HG02798 (cell line): ENCODE data around the gene MAP9.
"Not testable (repeated sequence)": the region's sequence is repeated elsewhere in the genome, so short reads cannot be mapped to it uniquely, and the experiment has no call there.

Source experiments
- ATAC-seq: cut with Tn5 transposase; IDR thresholded peaks from one replicate; pipeline ENCODE4 v1.9.1; 2021; ENCODE audit warnings: mild to moderate bottlenecking; ENCODE audit not compliant: unreplicated experiment, poor library complexity

Gene MAP9

DNA sequence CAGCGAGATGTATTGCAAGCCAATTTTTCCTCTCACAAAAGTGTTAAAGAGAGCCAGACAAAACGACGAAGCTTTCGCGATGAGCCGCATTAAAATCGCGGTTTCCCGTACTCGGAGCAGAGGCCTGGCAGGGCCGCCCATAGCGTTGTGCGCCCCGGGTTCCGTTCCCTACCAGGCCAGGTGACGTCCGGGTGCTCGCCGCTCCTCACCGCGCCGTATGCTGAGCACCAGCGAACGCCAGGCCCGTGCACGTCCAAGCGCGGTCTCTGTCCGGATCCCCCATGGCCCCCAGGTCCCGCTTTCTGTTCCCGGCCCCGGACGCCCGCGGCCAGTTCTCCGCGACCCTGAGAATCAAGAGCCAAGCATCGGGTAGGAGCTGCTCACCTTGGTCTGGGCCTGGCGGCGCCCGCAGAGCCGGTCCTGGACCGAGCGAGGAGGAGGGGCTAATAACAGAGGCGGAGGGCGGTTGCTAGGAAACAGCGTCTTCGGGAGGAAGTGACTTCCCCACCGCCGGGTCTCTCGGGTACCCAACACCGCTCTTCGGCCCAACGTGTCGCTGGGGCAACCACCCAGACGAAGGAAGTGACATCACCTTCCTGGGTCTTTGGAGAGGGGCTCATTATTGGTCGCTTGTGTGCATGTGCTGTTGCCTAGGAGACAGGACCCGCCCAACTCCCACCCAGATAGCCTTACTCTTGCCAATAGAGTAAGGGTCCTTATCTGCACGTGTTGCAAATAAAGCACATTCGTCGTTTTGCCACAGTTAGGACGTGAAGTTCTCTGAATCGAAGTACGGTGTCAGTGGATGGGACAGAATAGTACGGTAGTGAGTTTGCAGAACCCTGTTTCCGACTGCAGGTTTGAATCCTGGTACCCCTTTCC, at the start of gene MAP9:
Gene MAP9, minus strand, starts transcription at position 579 of the 882 bp plus-strand sequence. CDS start 1,115 bp downstream, outside the sequence.
- peak; percentile 98 for ATAC-seq

DNA sequence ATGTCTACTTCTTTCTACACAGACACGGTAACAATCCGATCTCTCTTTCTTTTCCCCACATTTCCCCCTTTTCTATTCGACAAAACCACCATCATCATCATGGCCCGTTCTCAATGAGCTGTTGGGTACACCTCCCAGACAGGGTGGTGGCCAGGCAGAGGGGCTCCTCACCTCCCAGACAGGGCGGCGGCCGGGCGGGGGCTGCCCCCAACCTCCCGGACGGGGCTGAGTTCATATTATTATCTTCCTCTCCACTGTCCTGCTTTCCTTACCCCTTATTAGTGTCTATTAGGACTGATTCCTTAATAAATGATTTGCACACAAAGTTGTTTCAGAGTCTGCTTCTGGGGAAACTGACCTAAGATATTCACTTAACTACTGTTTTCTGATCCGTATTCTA, 48.0 kb upstream of the MAP9 start:
- not testable (repeated sequence) for ATAC-seq

DNA sequence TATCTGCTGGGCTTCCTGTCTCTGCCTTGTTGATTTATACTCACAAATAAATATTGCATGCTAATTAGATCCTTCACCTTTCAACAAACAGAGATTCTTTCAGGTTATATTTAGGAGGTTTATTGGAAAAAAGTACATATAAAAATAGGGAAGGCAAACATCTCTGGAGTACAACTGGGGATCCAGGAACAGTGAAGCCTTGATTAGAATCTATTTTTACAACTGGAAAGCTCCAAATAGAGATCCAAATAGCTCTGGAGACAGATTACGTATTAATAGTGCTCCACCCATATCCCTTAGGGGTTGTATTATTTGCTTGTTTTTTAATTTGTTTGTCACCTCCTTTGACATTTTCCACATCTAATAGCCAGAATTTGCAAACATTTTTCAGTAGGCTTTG, 46.9 kb upstream of the MAP9 start:
- no peak for ATAC-seq

DNA sequence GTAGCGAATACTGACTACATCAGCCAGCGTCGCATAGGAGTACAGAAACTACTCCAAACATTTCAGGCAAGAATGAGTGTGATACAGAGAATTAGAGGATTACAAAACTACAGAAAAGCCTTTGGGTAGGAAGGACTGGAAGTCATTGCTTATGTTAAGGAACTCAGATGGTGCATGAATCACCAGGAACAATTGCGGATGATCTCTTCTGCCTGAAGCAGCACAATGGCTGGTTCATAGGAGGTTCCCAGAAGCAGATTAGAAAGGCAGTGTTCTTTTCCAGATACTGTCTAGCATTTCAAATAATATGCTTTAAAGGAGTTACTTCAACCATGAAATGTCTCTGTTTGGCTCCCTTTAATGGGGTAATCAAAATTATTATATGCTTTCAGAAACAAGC, 42.5 kb upstream of the MAP9 start:
- no peak for ATAC-seq

- no peak for ATAC-seq
These were observed 38.9 kb upstream of the MAP9 start for GRCh38 chr4:155415662-155416061.

DNA sequence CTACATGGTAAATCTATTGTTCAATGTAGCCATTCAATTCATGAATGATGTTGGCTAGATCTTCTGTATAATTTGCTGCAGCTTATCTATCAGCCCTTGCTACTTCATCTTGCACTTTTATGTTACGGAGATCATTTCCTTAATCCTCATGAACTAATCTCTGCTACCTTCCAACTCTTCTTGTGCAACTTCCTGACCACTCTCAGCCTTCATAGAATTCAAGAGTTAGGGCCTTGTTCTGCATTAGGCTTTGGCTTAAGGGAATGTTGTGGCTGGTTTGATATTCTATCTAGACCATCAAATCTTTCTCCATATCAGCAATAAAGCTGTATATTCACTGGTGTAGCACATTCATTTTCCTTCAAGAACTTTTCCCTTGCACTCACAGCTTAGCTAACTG, 36.7 kb upstream of the MAP9 start:
- no peak for ATAC-seq

DNA sequence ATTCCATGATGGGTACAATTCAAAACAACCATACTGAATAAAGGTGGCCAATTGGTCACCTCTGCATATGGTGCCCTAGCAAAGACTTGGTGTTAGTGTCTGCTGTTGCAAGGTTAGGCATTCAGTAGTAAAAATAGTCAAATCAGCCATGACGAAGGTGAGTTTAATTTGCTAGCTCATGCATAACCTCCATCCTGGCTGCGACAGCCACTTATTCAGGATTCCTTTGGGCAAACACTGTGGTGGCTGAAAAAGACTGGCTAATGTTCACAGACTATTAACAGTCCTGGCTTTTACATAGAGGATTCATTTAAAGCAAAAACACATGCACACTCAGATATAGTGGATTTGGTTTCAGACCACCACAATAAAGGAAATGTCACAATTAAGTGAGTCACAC, 34.8 kb upstream of the MAP9 start:
- no peak for ATAC-seq

GRCh38 chr4:155408796-155409195, 32.0 kb upstream of the MAP9 start:
- ATAC-seq: peak; percentile 41

DNA sequence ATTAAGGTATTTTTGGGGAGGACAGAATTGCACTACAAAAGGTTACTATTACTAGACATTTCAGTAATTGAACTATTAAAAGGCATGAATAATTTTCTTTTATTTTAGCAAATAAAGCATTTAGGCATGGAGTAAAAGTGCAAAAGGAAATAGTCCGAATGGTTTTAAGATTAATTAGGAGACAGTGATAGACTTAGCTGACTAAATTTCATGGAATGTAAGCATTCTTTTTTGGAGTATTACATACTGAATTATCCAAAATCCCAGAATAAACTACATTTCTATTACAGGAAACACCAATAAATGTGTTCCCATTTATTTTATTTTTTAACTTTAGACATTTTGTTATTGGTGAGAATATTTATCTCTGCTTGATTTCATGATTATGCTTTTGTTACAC, 30.7 kb upstream of the MAP9 start:
- no peak for ATAC-seq

DNA sequence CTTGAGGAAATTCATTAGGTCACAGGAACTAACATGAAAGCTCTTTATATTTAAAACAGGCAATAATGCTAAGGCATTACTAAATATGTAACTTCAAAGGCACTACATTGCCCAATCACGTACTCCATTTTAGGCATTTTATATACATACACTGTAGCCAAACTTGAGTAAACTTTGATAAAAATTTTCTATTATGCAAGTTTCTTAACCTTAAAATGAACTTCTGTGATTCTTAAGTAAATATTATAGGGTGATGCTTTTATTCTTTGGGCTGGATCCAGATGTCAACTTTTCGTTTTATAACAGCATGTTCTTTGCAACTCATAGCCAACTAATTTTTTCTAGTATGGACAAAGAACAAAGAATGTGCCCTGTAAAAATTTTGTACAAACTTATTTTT, 28.3 kb upstream of the MAP9 start:
- ATAC-seq: no peak

DNA sequence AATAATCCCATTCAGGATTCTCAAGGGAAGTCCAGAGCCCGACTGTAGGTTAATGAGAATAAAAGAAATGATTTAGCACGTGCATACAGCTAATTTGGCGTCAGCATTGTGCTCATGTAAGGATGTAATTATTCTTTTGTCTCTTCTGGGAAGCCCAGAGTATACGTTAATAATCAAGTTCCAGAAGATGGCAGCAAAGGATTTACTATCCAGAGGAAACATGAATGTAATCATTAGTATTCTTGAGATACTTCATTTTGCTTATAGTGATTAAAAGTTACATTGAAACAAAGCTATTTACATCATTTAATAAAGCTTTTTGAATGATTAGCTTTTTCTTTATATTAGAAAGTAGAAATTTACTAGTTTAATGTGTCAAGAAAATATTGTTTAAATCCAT, 27.1 kb upstream of the MAP9 start:
- ATAC-seq: no peak

- ATAC-seq: no peak
These were observed 26.2 kb upstream of the MAP9 start for GRCh38 chr4:155402941-155403340.

- no peak for ATAC-seq
These were observed 24.1 kb upstream of the MAP9 start for GRCh38 chr4:155400893-155401292.

GRCh38 chr4:155399974-155400697, 23.4 kb upstream of the MAP9 start:
- ATAC-seq: no peak

DNA sequence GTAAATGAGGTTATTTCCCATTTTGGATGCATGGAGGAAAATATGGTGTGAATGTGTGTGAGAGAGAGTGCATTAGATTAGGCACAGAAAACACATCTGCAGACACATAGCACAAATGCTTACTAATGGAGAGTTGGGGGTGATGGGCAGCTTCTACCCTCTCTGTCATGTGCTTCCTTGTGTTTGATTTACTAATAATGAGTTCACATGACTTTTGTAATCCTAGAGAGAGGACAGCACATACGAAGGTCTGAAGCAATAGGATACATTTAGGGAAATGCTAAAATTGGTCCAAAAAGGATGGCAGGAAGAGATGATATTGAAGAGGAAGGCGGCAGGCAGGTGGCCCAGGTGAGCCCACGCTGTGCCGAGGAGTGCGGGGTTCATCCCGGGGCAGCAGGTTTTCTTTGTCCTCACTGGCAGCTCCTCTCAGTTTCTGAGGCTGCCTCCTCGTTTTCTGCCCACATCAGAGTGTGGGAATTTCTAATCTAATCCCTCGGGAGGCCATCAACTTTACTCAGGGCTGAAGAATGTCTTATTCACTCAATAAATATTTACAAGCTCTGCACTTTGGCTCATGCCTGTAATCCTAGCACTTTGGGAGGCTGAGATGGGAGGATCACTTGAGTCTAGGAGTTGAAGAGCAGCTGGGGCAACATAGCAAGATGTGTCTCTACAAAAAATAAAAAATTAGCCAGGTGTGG, 15.9 kb upstream of the MAP9 start:
- ATAC-seq: no peak

- ATAC-seq: no peak
These were observed 15.2 kb upstream of the MAP9 start for GRCh38 chr4:155391932-155392331.

- no peak for ATAC-seq
These were observed 11.4 kb upstream of the MAP9 start for GRCh38 chr4:155388162-155388561.

DNA sequence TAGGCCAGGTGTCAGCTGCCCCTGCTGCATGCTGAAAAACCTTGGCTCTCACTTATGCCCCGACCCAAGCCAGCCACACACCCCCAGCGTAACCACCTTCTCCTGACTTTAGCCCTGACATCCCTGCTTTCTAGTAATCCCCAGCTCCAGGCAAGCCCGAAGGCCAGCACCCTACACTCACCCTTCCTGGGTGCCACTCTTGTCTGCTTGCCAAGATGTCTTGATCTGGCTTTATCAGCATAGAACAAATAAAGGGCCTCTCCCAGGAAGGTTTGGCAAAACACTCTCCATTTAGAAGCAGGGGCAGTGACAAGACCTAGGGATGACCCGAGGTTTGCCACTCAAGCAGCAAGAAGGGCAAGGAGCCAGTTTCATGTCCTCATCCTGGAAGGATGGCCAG, 6.8 kb upstream of the MAP9 start:
- no peak for ATAC-seq

GRCh38 chr4:155377276-155377675, 511 bp upstream of the MAP9 start:
- ATAC-seq: no peak

GRCh38 chr4:155371432-155372043, 5.2 kb downstream of the MAP9 start:
- ATAC-seq: peak; percentile 30

DNA sequence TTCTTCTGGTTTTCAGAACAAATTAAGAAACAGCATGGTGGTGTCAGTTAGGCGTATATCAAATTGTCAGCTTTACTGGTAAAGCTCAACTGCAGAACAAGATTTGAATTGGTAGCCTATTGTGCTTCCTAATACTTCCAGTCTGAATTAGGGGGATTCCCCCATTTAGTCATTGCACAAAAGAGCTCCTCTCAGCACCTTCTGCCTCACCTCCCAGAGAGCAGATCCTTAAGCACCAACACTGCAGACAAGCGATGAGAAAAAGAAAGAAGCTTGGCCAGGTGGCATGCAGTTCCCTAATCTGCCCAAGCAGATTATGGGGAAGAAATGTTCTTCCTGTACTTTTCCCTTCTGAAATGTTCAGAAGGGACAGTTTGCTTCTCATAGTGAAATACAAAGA, 9.2 kb downstream of the MAP9 start:
- ATAC-seq: peak; percentile 70
